Measurements from ENCODE around the gene PLBD1.

PLBD1 gene

DNA sequence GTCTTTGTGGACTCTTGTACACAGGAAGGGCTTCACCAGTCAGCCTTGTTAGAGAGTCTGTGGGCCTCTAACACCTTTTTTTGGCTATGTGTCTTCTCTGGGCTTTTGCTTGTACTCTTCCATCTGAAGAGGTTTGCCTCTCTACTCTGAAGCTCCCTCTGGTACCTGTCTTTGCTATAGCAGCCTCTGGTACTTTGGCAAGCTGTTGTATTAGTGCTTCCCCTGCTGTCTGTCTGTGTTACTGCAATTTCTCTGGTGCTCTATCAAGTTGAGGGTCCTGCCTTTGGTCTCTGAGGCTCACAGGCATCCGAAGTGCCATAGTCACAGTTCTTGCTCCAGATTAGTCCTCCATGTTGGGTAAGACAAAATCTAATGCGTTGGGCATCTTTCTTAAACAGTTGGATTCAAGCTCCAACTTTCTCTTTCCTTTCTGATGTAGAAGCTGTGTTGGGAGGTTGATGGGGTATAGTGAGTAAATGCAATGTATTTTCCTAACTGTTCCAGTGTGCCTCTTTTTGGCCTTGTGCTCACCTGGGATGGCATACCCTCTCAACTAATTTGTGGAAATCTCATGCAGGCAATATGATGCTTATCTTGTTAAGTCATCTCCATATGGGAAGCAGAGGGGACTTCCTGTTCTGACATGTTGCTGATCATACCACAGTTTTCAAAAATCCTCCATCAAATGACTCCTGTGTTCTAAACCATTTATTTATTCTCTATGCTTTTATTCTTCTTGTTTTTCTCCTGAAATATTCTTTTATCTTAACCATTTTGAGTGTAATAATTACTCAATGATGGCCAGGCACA lies 113.4 kb downstream of the PLBD1 start:
- peak; percentile 46 for DNase-seq (ENCODE audit: low spot score)
- TF ChIP-seq CTCF (IDR thresholded peaks at IDR 0.05; ENCODE audit: extremely low read depth, insufficient read depth, missing control alignments): peak; percentile 65
- in situ Hi-C loops (cut with MboI; ENCODE audit: low pct_unique_long_range_greater_than_20kb, low sequenced_read_pairs, unreplicated experiment): no loop called here

All from GM13977 (cell line).